ENCODE results near the gene FAHD1.
A peak's percentile ranks its signal among the peaks of the same experiment; 100 is the strongest.
"Not testable (repeated sequence)": the region's sequence is repeated elsewhere in the genome, so short reads cannot be mapped to it uniquely, and the experiment has no call there.

Gene FAHD1

DNA sequence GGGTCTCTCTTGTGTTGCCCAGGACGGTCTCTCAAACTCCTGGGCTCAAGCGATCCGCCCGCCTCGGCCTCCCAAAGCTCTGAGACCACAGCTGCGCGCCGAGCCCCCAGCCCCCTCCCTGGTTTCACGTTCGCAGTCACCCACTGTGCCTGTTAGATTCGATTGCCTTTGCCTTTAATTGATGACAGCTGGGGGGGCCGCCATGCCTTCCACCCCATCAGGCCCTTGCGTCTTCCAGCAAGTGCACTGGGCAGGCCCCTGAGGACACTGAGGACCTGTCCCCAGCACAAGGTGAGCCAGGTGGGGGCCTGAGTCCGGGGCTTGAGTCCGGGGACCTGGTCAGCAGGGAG is 36.8 kb upstream of the FAHD1 start:
- DNase-seq: no peak

DNA sequence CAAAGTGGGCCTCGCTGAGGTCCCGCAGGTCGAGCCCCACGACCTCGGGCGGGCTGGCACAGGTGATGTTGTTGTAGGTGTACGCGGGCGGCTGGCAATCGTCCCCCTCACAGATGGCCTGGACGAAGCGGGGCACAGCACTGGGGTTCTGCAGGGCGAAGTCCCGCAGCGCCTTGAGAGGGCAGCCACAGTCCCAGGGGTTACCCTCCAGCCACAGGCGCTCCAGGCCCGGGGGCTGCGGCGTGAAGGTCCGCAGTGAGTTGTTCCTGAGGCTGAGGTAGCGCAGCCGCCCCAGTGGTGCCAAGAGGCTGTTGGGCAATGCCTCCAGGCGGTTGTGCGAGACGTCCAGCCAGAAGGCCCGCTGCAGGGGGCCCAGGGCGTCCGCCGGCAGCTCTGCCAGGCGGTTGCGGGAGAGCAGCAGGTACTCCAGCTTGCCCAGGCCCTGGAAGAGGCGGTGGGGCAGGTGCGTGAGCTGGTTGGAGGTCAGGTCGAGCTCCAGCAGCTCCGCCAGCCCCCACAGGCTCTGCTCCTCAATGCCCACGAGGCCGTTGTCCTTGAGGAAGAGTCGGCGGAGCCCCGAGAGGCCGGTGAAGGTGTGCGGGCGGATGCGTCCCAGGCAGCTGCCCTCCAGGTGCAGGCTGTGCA is 36.3 kb upstream of the FAHD1 start:
- DNase-seq: no peak

DNA sequence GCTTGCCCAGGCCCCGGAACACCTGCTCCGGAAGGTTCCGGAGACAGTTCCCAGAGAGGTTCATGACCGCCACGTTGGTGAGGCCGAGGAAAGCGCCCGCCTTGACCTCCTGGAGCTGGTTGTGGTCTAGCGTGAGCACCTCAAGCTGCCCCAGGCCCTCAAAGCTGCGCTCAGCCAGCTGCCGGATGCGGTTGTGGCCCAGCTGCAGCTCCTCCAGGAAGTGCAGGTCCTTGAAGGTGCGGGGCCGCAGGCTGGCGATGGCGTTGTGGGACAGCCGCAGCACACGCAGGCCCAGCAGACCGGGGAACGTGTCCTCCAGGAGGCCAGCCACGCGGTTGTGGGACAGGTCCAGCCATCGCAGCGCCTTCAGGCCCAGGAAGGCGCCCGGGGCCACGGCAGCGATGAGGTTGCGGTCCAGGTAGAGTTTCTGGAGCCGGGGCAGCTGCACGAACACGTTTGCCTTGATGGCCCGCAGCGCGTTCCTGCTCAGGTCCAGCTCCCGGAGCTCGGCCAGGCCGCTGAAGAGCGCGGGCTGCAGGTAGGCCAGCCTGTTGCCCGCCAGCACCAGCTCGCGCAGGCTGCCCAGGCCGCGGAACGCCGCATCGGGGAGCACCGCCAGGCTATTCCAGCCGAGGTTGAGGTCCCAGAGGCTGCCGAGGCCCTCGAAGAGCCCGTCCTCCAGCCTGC is 35.6 kb upstream of the FAHD1 start:
- DNase-seq: no peak

DNA sequence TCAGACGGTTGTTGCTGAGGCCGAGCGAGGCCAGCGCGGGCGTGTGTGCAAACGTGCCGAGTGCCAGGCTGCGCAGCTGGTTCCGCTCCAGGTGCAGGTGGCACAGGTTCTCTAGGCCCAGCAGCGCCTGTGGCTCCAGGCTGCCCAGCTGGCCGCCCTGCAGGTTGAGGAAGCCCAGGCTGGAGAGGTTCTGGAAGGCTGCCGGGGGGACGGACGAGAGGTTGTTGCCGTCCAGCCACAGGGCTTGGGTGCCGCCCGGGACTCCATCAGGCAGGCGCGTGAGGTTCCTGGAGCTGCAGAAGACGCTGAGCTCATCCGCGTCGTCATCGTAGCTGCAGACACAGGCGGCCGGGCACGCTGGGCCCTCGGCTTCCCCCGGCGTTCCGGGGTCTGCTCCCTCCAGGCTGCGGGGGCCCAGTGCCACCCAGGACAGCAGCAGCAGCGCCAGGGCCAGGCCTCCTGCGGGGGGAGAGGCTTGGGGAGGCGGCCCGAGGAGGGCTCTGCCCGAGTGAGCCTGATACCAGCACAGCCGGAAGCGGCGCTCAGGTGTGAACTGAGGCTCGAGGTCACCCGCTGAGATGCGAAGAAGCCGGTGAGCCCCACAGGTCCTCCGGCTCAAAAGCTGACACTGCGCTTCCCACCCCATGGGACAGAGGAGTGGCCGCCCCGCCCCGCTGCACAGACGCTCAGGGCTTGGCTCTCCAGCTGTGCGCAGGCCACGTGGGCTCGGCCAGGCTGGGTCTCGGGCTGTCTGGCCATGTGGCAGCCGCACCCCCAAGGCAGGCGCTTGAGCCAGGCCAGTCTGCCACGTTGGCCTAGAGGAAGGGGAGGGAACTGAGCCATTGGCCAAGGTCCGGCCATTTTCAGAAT is 34.8 kb upstream of the FAHD1 start:
- DNase-seq: no peak

DNA sequence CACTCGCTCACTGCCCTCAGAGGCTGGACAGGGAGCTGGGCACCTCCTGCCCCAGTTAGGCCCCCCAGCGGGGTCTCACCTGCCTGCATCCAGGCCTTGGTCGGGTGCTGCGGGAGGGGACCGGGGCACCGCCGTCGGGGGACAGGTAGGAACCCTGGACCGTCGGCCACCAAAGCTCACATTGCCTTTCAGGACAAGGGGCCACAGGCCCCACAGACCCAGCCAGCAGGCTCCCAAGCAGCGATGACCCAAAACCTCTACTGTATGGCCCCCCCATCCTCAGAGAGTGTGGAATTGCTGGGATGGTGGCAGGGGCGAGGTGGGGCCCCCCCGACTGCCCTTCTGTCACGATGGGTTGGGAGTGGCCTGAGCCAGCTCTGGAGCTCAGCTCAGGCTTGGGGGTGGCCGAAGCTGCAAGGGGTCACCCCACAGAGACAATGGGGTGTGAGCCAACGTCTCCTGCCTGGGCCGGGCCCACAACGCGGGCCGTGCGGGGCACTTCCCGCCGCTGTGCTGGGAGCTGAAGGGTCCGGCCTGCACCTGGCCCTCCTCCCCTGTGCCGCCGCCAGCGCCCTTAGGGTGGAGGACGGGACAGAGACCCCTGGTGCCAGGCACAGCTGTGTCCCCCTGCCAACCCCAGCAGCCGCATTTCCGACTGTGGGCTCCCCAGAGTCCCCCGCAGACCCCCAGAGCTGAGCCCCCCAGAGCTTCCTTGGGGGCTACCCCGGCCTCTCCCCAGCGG is 34.0 kb upstream of the FAHD1 start:
- no peak for DNase-seq

DNA sequence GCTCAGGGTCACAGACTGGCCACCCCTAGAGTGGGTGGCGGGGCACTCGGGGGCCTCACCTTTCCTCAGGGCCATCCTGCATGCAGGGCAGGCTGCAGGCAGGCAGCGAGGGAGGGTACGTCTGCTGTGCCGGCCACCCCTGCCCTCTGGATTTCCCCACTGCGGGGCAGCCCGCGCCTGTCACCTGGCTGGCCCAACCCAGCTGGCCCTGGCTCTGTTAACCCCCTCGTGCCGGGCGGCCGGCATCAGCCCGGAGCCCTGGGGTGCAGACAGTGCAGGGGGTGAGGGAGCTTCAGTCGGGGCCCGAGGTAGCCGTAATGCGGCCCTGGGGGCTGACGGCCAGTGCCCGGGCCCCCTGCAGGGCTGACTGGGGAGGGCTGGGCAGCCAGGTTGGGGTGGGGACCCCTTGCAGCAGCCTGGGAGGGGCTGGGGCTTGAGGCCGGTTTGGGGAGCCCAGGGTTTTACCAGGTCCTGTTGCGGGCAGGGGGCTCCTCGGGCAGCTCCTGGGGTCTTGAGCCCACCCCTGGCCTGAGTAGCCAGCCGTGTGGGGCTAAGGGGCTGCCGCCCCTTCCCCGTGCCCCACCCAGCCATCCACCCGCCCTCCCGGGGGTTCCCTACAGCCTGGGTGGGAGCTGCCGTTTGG is 33.3 kb upstream of the FAHD1 start, which contains the start of gene IGFALS:
TSS of gene IGFALS (minus strand) at position 128 of the 643 bp plus-strand sequence. CDS start at position 75, 53 bp downstream.
- DNase-seq: no peak

DNA sequence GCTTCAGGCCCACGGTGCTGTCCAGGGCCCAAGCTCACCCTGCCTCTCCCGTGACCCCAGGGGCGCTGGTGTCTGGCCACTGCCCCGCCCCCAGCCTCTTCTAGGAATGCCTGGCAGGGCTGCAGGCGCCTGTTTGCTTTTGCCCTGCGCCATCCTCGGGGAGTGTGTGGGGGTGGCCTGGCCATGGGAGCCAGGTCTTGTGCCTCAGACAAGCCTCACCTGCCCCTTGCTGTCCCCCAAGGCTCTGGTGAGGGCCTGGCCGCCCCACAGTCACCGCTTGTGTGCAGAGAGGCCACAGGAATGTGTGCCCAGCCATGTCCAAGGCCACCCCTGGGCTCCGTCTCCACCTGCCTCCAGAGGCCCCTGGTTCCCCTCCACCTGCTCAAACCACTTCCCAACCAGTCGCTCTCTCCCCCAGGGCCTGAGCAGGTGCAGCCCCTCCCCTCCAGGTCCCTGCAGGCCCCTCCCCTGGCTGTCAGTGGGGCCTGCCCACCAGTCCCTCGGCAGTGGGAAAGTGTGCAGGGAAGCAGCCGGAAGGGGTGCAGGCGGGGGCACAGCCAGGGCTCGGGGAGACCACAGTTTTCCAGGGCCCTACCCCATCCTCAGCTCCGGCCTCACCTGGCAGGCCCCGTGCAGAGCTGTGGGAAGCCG is 32.7 kb upstream of the FAHD1 start:
- DNase-seq: no peak

DNA sequence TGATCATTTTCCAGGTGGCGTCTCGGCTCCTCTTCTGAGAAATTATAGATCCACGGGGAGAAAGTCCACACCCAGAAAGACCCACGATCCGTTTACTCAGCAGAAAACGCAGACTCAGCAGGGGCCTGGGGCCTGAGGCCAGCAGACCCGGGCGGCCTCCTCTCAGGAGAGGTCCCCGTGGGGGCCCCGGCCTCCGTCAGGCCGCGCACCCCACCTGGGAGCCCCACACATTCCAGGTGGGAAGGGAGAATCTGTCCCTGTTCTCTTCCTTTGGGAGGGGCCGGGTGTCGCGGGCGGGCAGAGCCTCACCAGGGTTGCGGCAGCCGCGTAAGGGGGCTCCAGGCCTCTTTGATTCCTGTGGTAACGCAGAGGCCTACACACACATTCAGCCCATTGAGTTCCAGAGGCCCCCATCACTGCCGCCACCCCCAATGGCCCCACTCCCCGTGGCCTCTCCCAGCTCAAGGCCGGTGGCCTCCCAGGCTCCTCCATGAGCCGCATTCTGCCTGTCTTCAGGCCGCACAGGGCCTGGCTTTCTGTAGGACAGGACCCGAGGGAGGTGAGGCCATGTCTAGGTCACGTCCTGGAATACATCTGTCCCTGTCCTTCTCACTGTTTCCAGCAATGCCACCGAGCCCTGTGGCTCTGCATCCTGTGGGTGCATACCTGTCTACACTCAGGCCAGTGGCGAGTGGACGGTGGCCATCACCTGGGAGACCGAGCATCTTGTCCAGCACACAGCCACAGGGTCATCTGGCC is 31.9 kb upstream of the FAHD1 start:
- no peak for DNase-seq

DNA sequence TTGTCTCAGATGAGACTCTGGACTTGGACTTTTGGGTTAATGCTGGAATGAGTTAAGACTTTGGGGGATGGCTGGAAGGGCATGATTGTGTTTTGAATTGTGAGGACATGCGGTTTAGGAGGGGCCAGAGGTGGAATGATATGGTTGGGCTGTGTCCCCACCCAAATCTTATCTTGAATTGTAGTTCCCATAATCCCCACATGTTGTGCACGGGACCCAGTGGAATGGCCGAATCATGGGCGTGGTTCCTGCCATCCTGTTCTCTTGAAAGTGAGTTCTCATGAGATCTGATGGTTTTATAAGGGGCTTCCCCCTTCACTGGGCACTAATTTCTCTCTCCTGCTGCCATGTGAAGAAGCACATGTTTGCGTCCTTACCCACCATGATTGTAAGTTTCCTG is 27.7 kb upstream of the FAHD1 start:
- DNase-seq: not testable (repeated sequence)

DNA sequence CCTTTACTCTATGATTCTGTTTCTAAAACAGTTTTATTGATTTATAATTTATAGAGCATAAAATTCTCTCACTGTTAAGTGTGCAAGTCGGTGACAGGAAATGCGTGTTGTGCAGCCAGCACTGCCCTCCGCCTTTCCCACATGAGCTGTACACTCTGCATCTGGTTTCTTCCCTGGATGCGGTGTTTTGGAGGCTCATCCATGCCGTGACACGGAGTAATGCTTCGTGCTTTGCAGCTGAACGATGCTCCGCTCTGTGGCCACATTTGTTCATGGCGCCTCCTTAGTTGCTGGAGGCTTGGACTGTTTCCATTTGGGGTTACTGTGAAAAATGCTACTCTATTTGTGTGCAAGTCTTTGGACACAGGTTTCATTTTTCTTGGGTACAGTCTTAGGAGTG is 26.3 kb upstream of the FAHD1 start:
- DNase-seq: no peak

DNA sequence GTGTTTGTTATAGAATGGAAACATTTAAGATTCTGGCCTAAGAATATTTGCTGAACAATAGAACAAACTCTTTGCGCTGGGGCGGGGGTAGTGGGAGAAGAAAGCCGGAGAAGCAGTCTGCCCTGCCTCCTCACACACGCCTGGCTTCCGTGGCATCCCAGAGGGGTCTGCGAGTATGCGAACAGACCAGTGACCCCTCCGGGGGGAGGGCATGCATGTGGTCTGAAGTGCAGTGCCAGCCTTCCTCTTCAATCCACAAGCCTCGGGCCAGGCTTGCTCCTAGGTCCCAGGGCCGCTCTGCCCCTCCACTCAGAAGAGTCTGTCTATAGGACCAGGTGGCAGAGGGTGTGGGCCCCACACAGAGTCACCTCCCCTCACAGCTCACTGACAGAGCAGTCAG is 19.4 kb upstream of the FAHD1 start:
- DNase-seq: no peak

DNA sequence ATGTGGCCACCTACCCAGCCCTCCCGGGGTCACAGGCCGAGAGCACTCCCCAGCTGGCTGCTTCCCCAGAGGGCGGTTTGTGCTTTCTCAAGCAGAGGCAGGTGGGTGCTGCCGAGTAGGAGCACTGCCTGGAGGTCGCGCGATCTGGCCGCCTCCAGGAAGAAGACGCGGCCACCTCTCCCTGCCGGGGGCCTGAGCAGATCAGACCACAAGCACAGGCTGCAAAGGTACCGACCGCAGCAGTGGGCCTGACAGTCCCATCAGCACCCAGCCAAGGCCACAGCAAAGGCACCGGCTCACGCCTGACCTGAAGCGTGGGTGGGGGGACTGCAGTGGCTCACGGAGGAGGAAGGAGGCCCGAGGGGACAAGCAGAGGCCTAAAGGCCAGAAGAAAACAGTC is 18.3 kb upstream of the FAHD1 start:
- no peak for DNase-seq

DNA sequence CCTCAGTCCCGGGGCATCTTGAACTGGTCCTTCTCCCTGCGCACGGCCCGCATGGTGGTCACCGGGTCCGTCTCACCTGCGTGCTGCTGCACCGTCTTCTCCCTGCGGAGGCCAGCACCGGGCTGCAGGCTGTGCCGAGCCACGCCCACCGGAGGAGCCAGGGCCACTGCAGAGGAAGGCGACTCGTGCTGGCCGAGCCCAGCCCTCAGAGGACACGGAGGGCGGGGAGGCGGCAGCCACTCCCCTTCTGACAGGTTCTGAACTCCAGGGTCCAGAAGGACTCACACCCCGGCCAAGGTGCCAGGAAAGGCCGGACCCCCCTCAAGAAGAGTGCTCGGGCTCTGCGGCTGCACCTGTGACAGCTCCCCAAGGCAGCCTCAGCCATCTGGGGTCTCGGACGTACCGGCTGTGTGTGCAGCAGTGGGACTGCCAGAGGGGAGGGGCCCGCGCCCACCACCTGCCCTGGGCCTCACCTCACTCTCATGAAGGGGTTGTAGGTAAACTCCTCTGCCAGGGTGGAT is 17.7 kb upstream of the FAHD1 start:
- DNase-seq: no peak

DNA sequence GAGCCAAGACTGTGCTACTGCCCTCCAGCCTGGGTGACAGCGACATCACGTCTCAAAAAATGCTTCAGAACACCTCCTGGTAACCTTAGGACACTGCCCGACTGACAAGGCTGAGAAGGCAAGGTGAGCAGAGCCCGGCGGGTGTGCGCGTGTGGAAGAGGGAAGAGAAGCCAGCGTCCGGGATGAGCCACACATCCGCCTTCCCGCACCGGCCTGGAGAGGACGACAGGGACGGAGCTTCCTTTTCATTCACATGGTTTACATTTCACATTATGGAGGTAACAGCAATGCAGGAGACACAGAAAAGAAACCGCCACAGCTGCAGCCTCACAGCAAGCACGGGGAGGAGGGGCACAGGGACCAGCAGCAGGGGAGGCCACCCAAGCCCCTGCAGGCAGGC is 16.9 kb upstream of the FAHD1 start:
- DNase-seq: no peak

DNA sequence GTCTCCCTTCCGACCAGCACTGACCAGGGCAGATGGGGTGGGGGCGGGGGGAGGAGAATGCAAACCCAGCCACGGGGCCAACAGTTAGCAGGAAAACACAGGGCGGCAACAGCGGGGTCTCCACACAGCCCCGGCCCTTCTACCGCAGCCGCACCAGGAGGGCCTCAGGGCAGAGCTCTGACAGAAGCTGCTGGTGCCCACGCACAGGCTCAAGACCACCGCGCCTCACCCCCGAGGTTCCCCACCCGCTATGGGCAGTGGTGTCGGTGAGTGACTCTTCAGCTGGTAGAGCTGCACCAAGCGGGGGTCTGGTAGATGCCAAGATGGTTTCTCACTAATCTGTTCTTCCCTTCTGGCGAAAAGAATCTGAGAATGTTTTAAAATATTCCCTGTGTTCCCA is 16.5 kb upstream of the FAHD1 start:
- DNase-seq: no peak

DNA sequence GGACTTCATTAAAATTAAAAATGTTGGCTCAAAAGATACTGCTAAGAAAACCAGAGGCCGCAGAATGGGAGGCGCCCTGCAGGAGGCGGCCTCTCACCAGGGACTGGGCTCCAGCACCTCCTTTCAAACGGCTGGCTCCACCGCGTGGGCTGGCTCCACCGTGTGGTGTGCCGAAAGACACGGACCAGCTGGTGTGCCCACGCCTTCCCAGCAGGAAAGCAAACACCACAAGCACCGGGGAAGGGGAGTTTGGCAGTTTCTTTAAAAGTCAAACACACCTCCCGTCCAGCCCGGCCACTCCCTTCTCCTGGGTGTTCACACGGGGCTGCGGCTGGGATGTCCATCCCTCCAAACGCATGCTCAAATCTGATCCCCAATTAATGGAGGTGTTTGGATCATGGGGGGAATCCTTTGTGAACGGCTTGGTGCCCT is 14.3 kb upstream of the FAHD1 start:
- DNase-seq: peak; percentile 59 to 72

DNA sequence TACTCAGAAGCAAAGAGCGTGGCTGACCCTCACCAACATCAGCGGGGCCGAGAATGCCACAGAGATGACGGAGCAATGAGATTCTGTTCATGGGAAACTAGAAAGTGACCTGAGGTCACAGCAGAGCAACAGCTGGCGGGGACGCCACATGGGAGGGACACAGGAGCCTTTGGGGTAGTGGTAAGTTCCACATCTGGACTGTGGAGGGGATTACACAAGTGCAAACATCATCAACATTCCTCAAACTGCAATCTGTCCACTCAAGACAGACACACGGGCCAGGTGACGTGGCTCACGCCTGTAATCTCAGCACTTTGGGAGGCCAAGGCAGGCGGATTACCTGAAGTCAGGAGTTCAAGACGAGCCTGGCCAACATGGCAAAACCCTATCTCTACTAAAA is 11.5 kb upstream of the FAHD1 start:
- no peak for DNase-seq

DNA sequence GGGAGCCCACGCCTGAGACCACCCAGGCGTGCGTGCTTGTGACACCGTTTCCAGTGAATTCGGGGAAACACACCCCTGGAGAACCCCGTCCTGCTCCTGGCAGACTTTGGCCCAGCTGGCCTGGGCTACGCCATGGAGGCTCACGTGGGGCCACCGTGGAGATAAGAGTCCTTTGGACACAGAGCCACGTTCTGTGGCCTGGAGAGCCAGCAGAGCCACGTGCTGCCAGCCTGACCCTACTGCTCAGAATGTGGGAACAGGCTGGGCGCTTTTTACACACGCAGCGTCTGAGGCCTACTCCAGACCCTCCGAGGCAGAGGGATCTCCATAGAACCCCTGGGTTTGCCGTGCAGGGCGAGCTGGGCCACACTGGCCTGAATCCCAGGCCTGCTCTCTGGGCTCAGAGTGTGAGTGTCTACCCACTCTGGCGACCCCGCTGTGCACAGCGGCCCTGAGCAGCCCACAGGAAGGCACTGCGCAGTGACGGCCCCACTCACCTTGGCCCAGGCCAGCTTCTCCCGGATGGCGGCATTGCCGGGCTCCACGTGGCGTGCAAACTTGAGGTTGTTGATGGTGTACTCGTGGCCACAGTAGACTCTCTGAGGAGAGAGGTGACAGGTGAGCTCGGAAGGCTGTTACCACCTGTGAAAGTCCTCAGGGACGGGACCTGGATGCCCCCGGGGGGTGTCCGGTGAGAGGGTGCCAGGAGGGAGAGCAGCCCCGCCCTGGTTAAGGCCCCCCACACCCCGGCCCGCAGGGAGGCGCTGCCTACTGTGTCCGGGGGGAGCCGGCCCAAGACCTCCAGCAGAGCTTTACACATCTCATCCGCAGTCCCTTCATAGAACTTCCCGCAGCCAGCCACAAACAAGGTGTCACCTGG is 10.4 kb upstream of the FAHD1 start:
- DNase-seq: no peak

DNA sequence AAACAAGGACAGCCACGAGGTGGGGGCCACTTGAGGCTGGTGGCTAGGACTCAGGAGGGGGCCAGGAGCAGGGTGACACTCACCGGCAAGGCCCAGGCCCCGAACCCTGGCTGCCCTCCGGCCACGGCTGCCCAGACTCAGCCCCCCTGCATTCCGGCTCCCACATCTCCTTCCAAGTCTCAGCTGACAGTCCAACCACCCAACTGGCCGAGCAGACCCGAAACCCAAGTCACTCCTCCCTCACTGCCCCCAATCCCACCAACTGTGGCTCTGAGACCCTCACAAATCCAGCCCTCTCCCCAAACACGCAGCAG is 9.8 kb upstream of the FAHD1 start:
- no peak for DNase-seq

DNA sequence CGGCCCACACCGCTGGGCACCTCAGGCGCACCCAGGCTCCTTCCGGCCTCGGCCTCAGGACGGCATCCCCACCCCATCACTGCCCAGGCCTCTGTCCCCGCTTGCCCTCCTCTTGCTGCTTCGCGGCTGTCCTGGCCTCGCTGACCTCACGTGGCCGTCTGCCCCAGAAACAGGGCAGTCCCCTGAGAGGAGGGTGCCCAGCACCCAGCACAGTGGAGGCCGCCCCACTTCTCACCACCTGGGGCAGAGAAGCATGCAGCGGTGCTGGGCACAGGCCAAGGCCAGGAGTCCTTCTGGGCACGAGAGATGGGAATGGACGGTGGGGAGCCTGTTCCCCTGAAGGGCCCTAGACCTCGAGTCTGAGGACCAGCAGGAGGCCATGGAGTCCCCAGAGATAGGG is 9.3 kb upstream of the FAHD1 start:
- DNase-seq: no peak
